ENCODE results near the gene TRPV3.
"Not testable (repeated sequence)": the region's sequence is repeated elsewhere in the genome, so short reads cannot be mapped to it uniquely, and the experiment has no call there.

The TRPV3 gene

DNA sequence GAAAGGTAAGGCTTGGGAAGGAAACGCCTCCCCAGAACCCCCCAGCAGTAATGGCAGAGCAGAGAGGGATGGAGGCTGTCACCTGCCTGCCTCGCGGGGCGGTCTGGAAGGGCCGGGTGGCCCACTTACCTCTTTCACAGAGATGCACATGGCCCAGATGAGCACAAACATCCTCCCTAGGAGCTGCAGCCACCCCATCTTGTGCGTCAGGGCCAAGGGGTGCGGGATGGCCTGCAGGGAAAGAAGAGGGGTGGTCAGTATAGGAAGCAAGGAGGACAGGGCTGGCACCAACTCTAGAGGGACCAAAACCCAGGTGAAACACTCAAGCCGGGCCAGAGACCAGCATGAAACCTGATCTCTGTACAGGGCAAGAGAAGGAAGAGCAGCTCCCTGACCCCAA is 29.7 kb downstream of the TRPV3 start:
- Histone ChIP-seq H3K27me3 (ENCODE audit: control insufficient read depth, insufficient read depth, low read length) (no peaks in the 10 kb centered on the region), H3K9ac (ENCODE audit: low read length) (no peak overlapping the region), H3K36me3 (ENCODE audit: control insufficient read depth, insufficient read depth, low read length) (no peaks in the 10 kb centered on the region), H3K9me3 (ENCODE audit: control insufficient read depth, low read length) (no peaks in the 10 kb centered on the region), H3K4me1 (ENCODE audit: control insufficient read depth, insufficient read depth, low read length) (peaks cover 28% of the 10 kb centered on the region), H3K4me3 (ENCODE audit: low read length) (no peak overlapping the region)

- no peaks in the 10 kb centered on the region for H3K27me3 ChIP-seq (ENCODE audit: control insufficient read depth, insufficient read depth, low read length)
- peaks cover 28% of the 10 kb centered on the region for H3K4me1 ChIP-seq (ENCODE audit: control insufficient read depth, insufficient read depth, low read length)
- H3K9me3 ChIP-seq (ENCODE audit: control insufficient read depth, low read length), result no peaks in the 10 kb centered on the region
- H3K9ac ChIP-seq (ENCODE audit: low read length), result no peak overlapping the region
- H3K36me3 ChIP-seq (ENCODE audit: control insufficient read depth, insufficient read depth, low read length), result no peaks in the 10 kb centered on the region
- no peak overlapping the region for H3K4me3 ChIP-seq (ENCODE audit: low read length)
These were observed 30.1 kb downstream of the TRPV3 start for GRCh38 chr17:3527468-3527867.

GRCh38 chr17:3526971-3527370 is 30.6 kb downstream of the TRPV3 start:
- H3K4me1 ChIP-seq (ENCODE audit: control insufficient read depth, insufficient read depth, low read length), result peaks cover 28% of the 10 kb centered on the region
- H3K4me3 ChIP-seq (ENCODE audit: low read length), result no peak overlapping the region
- H3K9me3 ChIP-seq (ENCODE audit: control insufficient read depth, low read length), result no peaks in the 10 kb centered on the region
- H3K36me3 ChIP-seq (ENCODE audit: control insufficient read depth, insufficient read depth, low read length), result no peaks in the 10 kb centered on the region
- no peaks in the 10 kb centered on the region for H3K27me3 ChIP-seq (ENCODE audit: control insufficient read depth, insufficient read depth, low read length)
- H3K9ac ChIP-seq (ENCODE audit: low read length), result no peak overlapping the region

DNA sequence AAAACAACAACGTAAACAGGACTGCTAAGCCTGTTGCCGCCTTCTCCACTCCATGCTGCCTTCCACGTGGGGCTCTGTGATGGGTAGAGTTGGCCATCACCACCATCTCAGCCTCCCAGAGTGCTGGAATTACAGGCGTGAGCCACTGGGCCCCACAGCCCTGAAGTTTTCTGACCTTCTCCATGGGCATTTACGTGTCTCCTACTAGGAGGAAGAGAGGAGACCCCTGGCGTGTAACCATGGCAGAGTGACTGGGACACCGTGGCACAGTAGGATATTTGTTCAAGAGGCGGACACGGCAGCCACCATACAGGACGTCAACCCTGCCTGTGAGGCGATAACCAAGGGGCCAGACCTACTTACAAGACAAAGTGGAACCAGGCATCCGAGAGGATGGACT is 31.1 kb downstream of the TRPV3 start:
- no peak overlapping the region for H3K9ac ChIP-seq (ENCODE audit: low read length)
- H3K4me3 ChIP-seq (ENCODE audit: low read length), result no peak overlapping the region
- H3K27me3 ChIP-seq (ENCODE audit: control insufficient read depth, insufficient read depth, low read length), result no peaks in the 10 kb centered on the region
- H3K4me1 ChIP-seq (ENCODE audit: control insufficient read depth, insufficient read depth, low read length), result peaks cover 28% of the 10 kb centered on the region
- H3K36me3 ChIP-seq (ENCODE audit: control insufficient read depth, insufficient read depth, low read length), result no peaks in the 10 kb centered on the region
- H3K9me3 ChIP-seq (ENCODE audit: control insufficient read depth, low read length), result no peaks in the 10 kb centered on the region

DNA sequence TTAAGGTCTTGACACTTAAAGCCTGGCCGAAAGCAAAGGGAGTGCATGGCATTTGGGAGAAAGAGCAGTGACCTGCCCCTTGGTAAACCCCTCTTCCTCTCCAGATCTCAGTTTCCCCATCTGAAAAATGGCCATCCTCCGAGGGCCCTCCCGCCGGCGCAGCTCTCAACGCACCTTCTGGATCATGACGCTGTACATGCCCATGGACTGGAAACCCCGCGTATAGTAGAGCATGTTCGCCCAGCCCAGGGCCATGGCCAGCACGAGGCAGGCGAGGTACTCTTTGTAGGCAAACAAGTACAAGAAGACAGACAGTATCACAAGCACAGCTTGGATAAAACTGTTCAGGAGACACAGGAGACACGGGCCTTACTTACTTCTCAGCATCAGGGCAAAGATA is 33.6 kb downstream of the TRPV3 start:
- no peaks in the 10 kb centered on the region for H3K9me3 ChIP-seq (ENCODE audit: control insufficient read depth, low read length)
- H3K4me1 ChIP-seq (ENCODE audit: control insufficient read depth, insufficient read depth, low read length), result peaks cover 7% of the 10 kb centered on the region
- H3K9ac ChIP-seq (ENCODE audit: low read length), result no peak overlapping the region
- no peak overlapping the region for H3K4me3 ChIP-seq (ENCODE audit: low read length)
- H3K27me3 ChIP-seq (ENCODE audit: control insufficient read depth, insufficient read depth, low read length), result no peaks in the 10 kb centered on the region
- H3K36me3 ChIP-seq (ENCODE audit: control insufficient read depth, insufficient read depth, low read length), result no peaks in the 10 kb centered on the region

DNA sequence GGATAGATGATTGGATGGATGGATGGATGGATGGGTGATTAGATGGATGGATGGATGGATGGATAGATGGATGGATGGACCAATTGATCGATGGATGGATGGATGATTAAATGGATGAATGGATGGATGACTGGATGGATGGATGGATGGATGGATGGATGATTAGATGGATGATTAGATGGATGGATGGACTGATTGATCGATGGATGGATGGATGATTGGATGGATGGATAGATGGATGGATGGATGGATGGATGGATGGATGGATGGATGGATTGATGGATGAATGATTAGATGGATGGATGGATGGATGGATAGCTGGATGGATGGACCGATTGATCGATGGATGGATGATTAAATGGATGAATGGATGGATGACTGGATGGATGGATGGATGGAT is 38.1 kb downstream of the TRPV3 start:
- not testable (repeated sequence) for H3K36me3 ChIP-seq (ENCODE audit: control insufficient read depth, insufficient read depth, low read length); H3K4me1 ChIP-seq (ENCODE audit: control insufficient read depth, insufficient read depth, low read length); H3K4me3 ChIP-seq (ENCODE audit: low read length); H3K9me3 ChIP-seq (ENCODE audit: control insufficient read depth, low read length); H3K27me3 ChIP-seq (ENCODE audit: control insufficient read depth, insufficient read depth, low read length); H3K9ac ChIP-seq (ENCODE audit: low read length)

- H3K27me3 ChIP-seq (ENCODE audit: control insufficient read depth, insufficient read depth, low read length), result no peaks in the 10 kb centered on the region
- no peak overlapping the region for H3K9ac ChIP-seq (ENCODE audit: low read length)
- H3K4me3 ChIP-seq (ENCODE audit: low read length), result no peak overlapping the region
- H3K9me3 ChIP-seq (ENCODE audit: control insufficient read depth, low read length), result no peaks in the 10 kb centered on the region
- no peaks in the 10 kb centered on the region for H3K4me1 ChIP-seq (ENCODE audit: control insufficient read depth, insufficient read depth, low read length)
- H3K36me3 ChIP-seq (ENCODE audit: control insufficient read depth, insufficient read depth, low read length), result no peaks in the 10 kb centered on the region
These were observed 42.7 kb downstream of the TRPV3 start for GRCh38 chr17:3514873-3515272.

- not testable (repeated sequence) for H3K4me3 ChIP-seq (ENCODE audit: low read length); H3K27me3 ChIP-seq (ENCODE audit: control insufficient read depth, insufficient read depth, low read length); H3K9ac ChIP-seq (ENCODE audit: low read length); H3K36me3 ChIP-seq (ENCODE audit: control insufficient read depth, insufficient read depth, low read length); H3K4me1 ChIP-seq (ENCODE audit: control insufficient read depth, insufficient read depth, low read length); H3K9me3 ChIP-seq (ENCODE audit: control insufficient read depth, low read length)
These were observed 43.4 kb downstream of the TRPV3 start for GRCh38 chr17:3514167-3514566.

DNA sequence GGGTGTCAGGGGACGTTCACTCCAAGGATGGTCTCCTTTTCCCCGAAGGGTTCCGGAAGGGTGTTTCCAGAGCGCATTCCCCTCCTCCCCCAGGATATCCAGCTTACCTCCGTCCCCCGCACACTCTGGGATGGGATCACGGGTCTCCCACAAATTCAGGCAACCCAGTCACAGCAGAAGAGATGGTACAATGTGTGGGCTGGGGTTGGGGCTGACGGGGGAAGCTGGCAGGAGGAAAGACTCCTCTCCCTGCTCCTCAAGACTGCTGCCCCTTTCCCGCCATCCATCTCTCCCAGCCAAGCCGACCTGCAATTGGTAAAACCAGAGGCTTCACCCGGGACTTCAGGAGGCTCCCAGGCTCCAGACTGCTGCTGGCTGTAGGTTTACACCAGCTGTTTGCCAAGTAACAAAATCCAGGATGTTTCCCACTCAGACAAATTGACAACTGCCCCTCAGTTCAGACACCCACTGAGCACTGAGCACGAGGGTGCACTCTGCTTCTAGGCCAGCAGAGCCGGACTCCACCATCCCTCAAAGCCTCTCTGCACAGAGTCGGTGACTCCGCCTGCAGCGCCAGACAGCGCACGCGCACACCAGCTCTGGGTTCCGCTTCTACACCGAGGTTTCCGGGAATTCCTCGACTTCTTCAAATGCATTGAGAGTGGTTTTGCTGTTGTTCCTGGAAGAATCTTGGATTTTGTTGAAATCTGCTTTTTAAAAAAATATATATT is 44.1 kb downstream of the TRPV3 start:
- Histone ChIP-seq H3K4me1 (ENCODE audit: control insufficient read depth, insufficient read depth, low read length) (no peaks in the 10 kb centered on the region), H3K9me3 (ENCODE audit: control insufficient read depth, low read length) (no peaks in the 10 kb centered on the region), H3K36me3 (ENCODE audit: control insufficient read depth, insufficient read depth, low read length) (no peaks in the 10 kb centered on the region), H3K4me3 (ENCODE audit: low read length) (no peak overlapping the region), H3K9ac (ENCODE audit: low read length) (no peak overlapping the region), H3K27me3 (ENCODE audit: control insufficient read depth, insufficient read depth, low read length) (no peaks in the 10 kb centered on the region)

DNA sequence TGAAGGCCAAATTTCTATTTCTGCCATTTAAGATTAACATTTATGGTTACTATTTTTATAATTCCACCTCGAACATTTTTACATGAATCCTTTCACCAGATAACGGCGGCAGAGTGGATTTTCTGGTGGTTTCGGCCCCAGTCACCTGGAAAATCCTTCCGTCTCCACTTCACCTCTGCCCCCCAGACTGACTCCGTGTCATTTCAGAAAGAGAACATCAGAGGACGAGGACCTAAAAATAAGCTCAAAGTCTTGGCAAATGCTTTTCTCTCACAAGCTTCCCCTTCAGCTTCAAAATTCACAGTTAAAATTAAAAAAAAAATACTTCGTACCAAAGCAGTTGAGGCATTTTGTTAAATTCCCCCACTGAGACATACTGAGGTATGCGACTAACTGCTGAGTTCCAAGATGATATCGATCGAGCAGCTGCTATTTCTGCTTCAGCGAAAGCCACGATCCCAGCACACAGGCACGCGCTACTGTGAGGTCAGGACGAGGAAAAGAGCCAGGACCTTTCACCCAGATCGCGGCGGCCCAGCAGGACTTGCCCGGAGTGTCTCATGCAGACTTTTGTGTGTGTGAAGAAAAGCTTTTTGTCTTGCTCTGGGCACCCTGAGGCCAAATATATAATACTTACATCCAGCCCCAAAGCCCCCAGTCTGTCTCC is 45.0 kb downstream of the TRPV3 start:
- no peaks in the 10 kb centered on the region for H3K27me3 ChIP-seq (ENCODE audit: control insufficient read depth, insufficient read depth, low read length)
- no peak overlapping the region for H3K9ac ChIP-seq (ENCODE audit: low read length)
- no peaks in the 10 kb centered on the region for H3K9me3 ChIP-seq (ENCODE audit: control insufficient read depth, low read length)
- H3K36me3 ChIP-seq (ENCODE audit: control insufficient read depth, insufficient read depth, low read length), result no peaks in the 10 kb centered on the region
- H3K4me1 ChIP-seq (ENCODE audit: control insufficient read depth, insufficient read depth, low read length), result no peaks in the 10 kb centered on the region
- H3K4me3 ChIP-seq (ENCODE audit: low read length), result no peak overlapping the region

GRCh38 chr17:3511852-3512504 is 45.6 kb downstream of the TRPV3 start:
- Histone ChIP-seq H3K4me3 (ENCODE audit: low read length) (no peak overlapping the region), H3K27me3 (ENCODE audit: control insufficient read depth, insufficient read depth, low read length) (no peaks in the 10 kb centered on the region), H3K9me3 (ENCODE audit: control insufficient read depth, low read length) (no peaks in the 10 kb centered on the region), H3K4me1 (ENCODE audit: control insufficient read depth, insufficient read depth, low read length) (no peaks in the 10 kb centered on the region), H3K9ac (ENCODE audit: low read length) (no peak overlapping the region), H3K36me3 (ENCODE audit: control insufficient read depth, insufficient read depth, low read length) (no peaks in the 10 kb centered on the region)

DNA sequence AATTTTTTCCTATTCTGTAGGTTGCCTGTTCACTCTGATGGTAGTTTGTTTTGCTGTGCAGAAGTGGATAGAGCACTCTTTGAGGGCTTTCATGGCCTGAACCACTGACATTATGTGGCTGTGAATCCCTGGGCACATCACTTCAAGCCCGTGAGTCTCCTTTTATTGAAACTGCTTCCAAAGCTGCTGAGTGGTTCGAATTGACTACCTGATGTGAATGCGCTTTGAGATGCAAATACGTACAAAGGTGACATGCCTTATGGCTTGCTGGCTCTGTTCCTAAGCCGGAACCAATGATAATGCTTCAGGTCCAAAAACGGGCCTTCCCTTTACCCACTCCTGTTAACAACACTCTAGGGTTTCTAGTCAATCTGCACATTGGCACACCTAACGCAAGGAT is 47.5 kb downstream of the TRPV3 start:
- Histone ChIP-seq H3K36me3 (ENCODE audit: control insufficient read depth, insufficient read depth, low read length) (no peaks in the 10 kb centered on the region), H3K9me3 (ENCODE audit: control insufficient read depth, low read length) (no peaks in the 10 kb centered on the region), H3K4me1 (ENCODE audit: control insufficient read depth, insufficient read depth, low read length) (no peaks in the 10 kb centered on the region), H3K9ac (ENCODE audit: low read length) (no peak overlapping the region), H3K27me3 (ENCODE audit: control insufficient read depth, insufficient read depth, low read length) (no peaks in the 10 kb centered on the region), H3K4me3 (ENCODE audit: low read length) (no peak overlapping the region)

Measured in mucosa of stomach (tissue), 1 donor.